Neural progenitor cell (in vitro differentiated cells): ENCODE measurements around the gene EPS8. TPM values are rescaled to one million over a fixed set of nuclear protein-coding genes. Genes with fewer than 3 reads are reported as not detected.

Experiments
- DNase-seq: peaks from one replicate; pipeline ENCODE4 v3.0.0-alpha.2; 2016; ENCODE audit warnings: low spot score
- H2AFZ ChIP-seq: fragments of 200-600 bp; sonication (generic); replicated peaks from 2 replicates; pipeline ENCODE4 v1.6.1; 2016; ENCODE audit warnings: antibody characterized with exemption
- H3F3A ChIP-seq: fragments of 200-600 bp; sonication (generic); 2 replicates; pipeline ENCODE4 v1.6.1; 2016; ENCODE audit warnings: antibody characterized with exemption, low read depth
- H3K27ac ChIP-seq: fragments of 200-600 bp; sonication (generic); 2 replicates; pipeline ENCODE4 v1.5.1; 2016; ENCODE audit warnings: mild to moderate bottlenecking
- H3K27me3 ChIP-seq: fragments of 200-600 bp; sonication (generic); 2 replicates; pipeline ENCODE4 v1.6.1; 2016; ENCODE audit warnings: mild to moderate bottlenecking, moderate library complexity
- H3K36me3 ChIP-seq: fragments of 200-600 bp; sonication (generic); 2 replicates; pipeline ENCODE4 v1.5.1; 2016
- H3K4me1 ChIP-seq: fragments of 200-600 bp; sonication (generic); 2 replicates; pipeline ENCODE4 v1.6.1; 2016; ENCODE audit warnings: mixed run types
- H3K4me2 ChIP-seq: fragments of 200-600 bp; sonication (generic); 2 replicates; pipeline ENCODE4 v1.6.1; 2016
- H3K4me3 ChIP-seq: fragments of 200-600 bp; sonication (generic); 2 replicates; pipeline ENCODE4 v1.5.1; 2016
- H3K79me2 ChIP-seq: fragments of 200-600 bp; sonication (generic); 2 replicates; pipeline ENCODE4 v1.6.1; 2016; ENCODE audit warnings: low read depth
- H3K9ac ChIP-seq: fragments of 200-600 bp; sonication (generic); 2 replicates; pipeline ENCODE4 v1.6.1; 2016
- H3K9me3 ChIP-seq: fragments of 200-600 bp; sonication (generic); 2 replicates; pipeline ENCODE4 v1.5.1; 2016; ENCODE audit warnings: low read depth
- H4K20me1 ChIP-seq: fragments of 200-600 bp; sonication (generic); 2 replicates; pipeline ENCODE4 v1.6.1; 2016; ENCODE audit warnings: low read depth
- H3K27ac Mint-ChIP-seq: 3 replicates; pipeline ENCODE4 v1.8.0; 2021; ENCODE audit warnings: mixed read lengths
- H3K27me3 Mint-ChIP-seq: 2 replicates; pipeline ENCODE4 v1.8.0; 2022; ENCODE audit warnings: low read depth, mild to moderate bottlenecking, inconsistent platforms, moderate library complexity, mixed read lengths; ENCODE audit not compliant: insufficient read depth
- H3K36me3 Mint-ChIP-seq: 3 replicates; pipeline ENCODE4 v1.8.0; 2021; ENCODE audit warnings: mixed read lengths
- H3K4me1 Mint-ChIP-seq: 3 replicates; pipeline ENCODE4 v1.8.0; 2021; ENCODE audit warnings: mixed read lengths
- H3K4me3 Mint-ChIP-seq: 3 replicates; pipeline ENCODE4 v1.8.0; 2021; ENCODE audit warnings: mild to moderate bottlenecking, moderate library complexity, mixed read lengths
- H3K9me3 Mint-ChIP-seq: 3 replicates; pipeline ENCODE4 v1.8.0; 2020; ENCODE audit warnings: mixed read lengths
- CTCF ChIP-seq: fragments of 200-600 bp; sonication (generic); IDR thresholded peaks from 2 replicates; pipeline ENCODE4 v1.5.1; 2017; ENCODE audit warnings: antibody characterized with exemption, mild to moderate bottlenecking
- EZH2 ChIP-seq: fragments of 200-600 bp; sonication (generic); IDR thresholded peaks from 2 replicates; pipeline ENCODE4 v1.6.1; 2017; ENCODE audit warnings: antibody characterized with exemption, mild to moderate bottlenecking, moderate library complexity
- EZH2phosphoT487 ChIP-seq: fragments of 200-600 bp; sonication (generic); IDR thresholded peaks from 2 replicates; pipeline ENCODE4 v1.6.1; 2017; ENCODE audit warnings: antibody characterized with exemption
- total RNA-seq: library from RNA; depleted of rRNA; stranded (reverse); fragments of >200 nt; gene quantifications from 2 replicates; pipeline ENCODE4 v1.2.3, GENCODE V29; 2015; ENCODE audit warnings: low replicate concordance

EPS8 gene
- total RNA-seq, 1 donor from 2014 or later: 17.0 TPM

DNA sequence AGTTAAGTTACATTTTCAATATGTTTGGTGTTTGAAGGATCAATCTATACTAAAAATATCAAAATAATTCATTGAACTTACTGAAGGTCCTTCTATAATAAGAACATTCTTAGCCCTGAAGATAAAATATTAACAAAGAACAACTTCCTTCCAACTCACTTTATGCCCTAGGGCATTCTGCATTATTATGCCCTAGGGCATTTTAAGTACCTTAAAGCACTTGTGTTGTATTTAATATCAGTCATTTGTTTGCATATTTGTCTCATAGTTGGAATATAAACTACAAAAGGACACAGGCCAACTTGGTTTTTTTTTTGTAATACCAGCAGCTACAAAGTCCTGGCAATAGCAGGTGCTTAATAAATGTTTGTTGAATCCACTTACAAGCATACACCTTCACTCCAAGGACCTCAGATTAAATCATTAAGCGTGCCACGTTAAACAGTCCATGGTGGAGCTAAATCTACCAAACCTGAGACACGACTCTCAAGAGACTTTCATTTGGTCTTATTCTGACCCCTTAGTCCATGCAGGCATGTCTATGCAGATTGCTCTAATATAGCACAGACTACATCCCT, 50.7 kb downstream of the EPS8 start:
- TF ChIP-seq EZH2phosphoT487 (no peak), CTCF (no peak), EZH2 (no peak)
- Histone ChIP-seq H3K27ac (no peak overlapping the region), H4K20me1 (no peaks in the 10 kb centered on the region), H3K9me3 (no peaks in the 10 kb centered on the region), H3K36me3 (no peaks in the 10 kb centered on the region), H2AFZ (no peak overlapping the region), H3K9ac (no peak overlapping the region), H3K79me2 (no peaks in the 10 kb centered on the region), H3K4me3 (no peak overlapping the region), H3K27me3 (no peaks in the 10 kb centered on the region), H3K4me1 (no peaks in the 10 kb centered on the region), H3F3A (no peaks in the 10 kb centered on the region), H3K4me2 (no peak overlapping the region)
- Mint-ChIP-seq H3K36me3 (peaks cover 14% of the 10 kb centered on the region), H3K27ac (no peak overlapping the region), H3K4me3 (no peak overlapping the region), H3K9me3 (peaks cover 14% of the 10 kb centered on the region), H3K27me3 (no peaks in the 10 kb centered on the region), H3K4me1 (no peaks in the 10 kb centered on the region)
- DNase-seq: no peak

DNA sequence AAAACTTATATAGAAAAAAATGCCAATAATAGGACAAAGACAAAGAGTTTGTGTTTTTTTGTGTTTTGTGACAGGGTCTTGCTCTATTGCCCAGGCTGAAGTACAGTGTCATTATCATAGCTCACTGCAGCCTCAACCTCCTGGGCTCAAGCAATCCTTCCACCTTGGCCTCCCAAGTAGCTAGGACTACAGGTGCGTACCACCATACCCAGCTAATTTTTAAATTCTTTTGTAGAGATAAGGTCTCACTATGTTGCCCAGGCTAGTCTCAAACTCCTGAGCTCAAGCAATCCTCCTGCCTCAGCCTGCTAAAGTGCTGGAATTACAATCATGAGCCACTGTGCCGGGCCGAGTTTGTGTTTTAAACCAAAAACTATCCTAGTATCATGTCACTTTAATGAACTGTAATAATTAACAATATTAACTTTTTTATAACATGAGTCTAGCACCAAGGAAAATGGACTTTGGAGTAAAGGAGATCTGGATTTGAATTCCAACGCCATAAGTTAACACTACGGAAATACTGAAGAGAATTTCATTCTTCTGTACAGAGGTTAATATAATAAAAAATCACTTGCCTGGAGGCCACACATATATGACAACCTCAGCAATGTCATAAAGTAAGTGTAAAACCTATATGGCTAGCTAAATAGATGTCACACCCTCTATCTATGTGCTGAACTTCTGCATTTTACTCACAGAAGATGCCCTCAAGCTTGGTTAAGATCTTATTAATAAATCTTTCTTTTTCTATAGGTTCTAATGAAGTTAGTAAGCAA, 53.2 kb downstream of the EPS8 start:
- Histone ChIP-seq H3F3A (no peaks in the 10 kb centered on the region), H3K79me2 (no peaks in the 10 kb centered on the region), H4K20me1 (no peaks in the 10 kb centered on the region), H3K4me3 (no peak overlapping the region), H3K27me3 (no peaks in the 10 kb centered on the region), H3K27ac (no peak overlapping the region), H2AFZ (no peak overlapping the region), H3K4me1 (no peaks in the 10 kb centered on the region), H3K36me3 (no peaks in the 10 kb centered on the region), H3K9ac (no peak overlapping the region), H3K9me3 (no peaks in the 10 kb centered on the region), H3K4me2 (no peak overlapping the region)
- Mint-ChIP-seq H3K4me1 (no peaks in the 10 kb centered on the region), H3K27me3 (no peaks in the 10 kb centered on the region), H3K9me3 (peaks cover 9% of the 10 kb centered on the region), H3K27ac (no peak overlapping the region), H3K36me3 (peaks cover 16% of the 10 kb centered on the region), H3K4me3 (no peak overlapping the region)
- no peak for DNase-seq
- TF ChIP-seq EZH2: no peak
- TF ChIP-seq CTCF: no peak
- no peak for TF ChIP-seq EZH2phosphoT487

DNA sequence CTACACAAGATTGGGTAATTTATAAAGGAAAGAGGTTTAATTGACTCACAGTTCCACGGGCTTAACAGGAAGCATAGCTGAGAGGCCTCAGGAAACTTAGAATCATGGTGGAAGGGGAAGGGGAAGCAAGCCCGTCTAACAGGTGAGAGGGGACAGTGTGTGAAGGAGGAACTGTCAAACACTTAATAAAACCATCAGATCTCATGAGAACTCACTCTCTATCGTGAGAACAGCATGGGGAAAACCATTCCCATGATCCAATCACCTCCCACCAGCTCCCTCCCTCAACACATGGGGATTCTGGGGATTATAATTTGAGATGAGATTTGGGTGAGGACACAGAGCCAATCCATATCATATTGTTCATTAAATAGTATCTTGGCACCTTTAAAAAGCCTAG, 56.1 kb downstream of the EPS8 start:
- TF ChIP-seq CTCF (no peak), EZH2 (no peak), EZH2phosphoT487 (no peak)
- Mint-ChIP-seq H3K27me3 (no peaks in the 10 kb centered on the region), H3K4me3 (no peak overlapping the region), H3K36me3 (peaks cover 18% of the 10 kb centered on the region), H3K27ac (peak overlapping the region; percentile 31), H3K4me1 (peaks cover 7% of the 10 kb centered on the region), H3K9me3 (peaks cover 23% of the 10 kb centered on the region)
- H4K20me1 ChIP-seq: no peaks in the 10 kb centered on the region
- no peaks in the 10 kb centered on the region for H3K79me2 ChIP-seq
- no peaks in the 10 kb centered on the region for H3K9me3 ChIP-seq
- H3K4me3 ChIP-seq: no peak overlapping the region
- H3K4me1 ChIP-seq: no peaks in the 10 kb centered on the region
- no peak overlapping the region for H2AFZ ChIP-seq
- no peaks in the 10 kb centered on the region for H3K36me3 ChIP-seq
- no peak overlapping the region for H3K9ac ChIP-seq
- no peak overlapping the region for H3K27ac ChIP-seq
- no peaks in the 10 kb centered on the region for H3K27me3 ChIP-seq
- no peaks in the 10 kb centered on the region for H3F3A ChIP-seq
- H3K4me2 ChIP-seq: no peak overlapping the region
- DNase-seq: no peak
